Right cardiac atrium (tissue), 5 donors: ENCODE results near the gene OR4C5. TPM values are rescaled to one million over a fixed set of nuclear protein-coding genes. Genes with fewer than 3 reads are reported as not detected.

ENCODE experiments used
- polyA plus RNA-seq: library from polyadenylated mRNA; stranded (reverse); fragments of 200-250 nt; gene quantifications from one replicate; pipeline ENCODE4 v1.2.3, GENCODE V29; 2013
- total RNA-seq, 4 donors: library from RNA; stranded (reverse); fragmentation: NEBNext Ultra II Directional; extraction: Animal tissue kit (Norgen Biotek cat#: 25700); gene quantifications; one replicate each; pipeline ENCODE4 v1.2.1, GENCODE V29; 2021
- donor health status: healthy with polysubstance abuse.
- donor health status: DM: no; HTN: yes; CAD: no.
- donor health status: DM: no; HTN: no; CAD: no.
- donor health status: DM: no; HTN: yes; CAD: no; lungs with severe emphysema.
- donor health status: DM: yes; HTN: yes; CAD: no.

The OR4C5 gene
- total and polyA plus RNA-seq, 5 donors = not detected

Other genes starting within 250 kb of the OR4C5 start
- gene OR4B1, start 149.7 kb downstream of the OR4C5 start, total RNA-seq = not detected
- not detected for gene OR4B1, start 149.7 kb downstream of the OR4C5 start, polyA plus RNA-seq
- not detected for gene OR4X2, start 121.4 kb downstream of the OR4C5 start, total RNA-seq
- not detected for gene OR4X2, start 121.4 kb downstream of the OR4C5 start, polyA plus RNA-seq
- gene OR4X1, start 102.6 kb downstream of the OR4C5 start, total RNA-seq = not detected
- gene OR4X1, start 102.6 kb downstream of the OR4C5 start, polyA plus RNA-seq = not detected
- not detected for gene OR4S1, start 60.2 kb downstream of the OR4C5 start, total RNA-seq
- gene OR4S1, start 60.2 kb downstream of the OR4C5 start, polyA plus RNA-seq = not detected
- gene OR4C3, start 41.5 kb downstream of the OR4C5 start, total RNA-seq = not detected
- gene OR4C3, start 41.5 kb downstream of the OR4C5 start, polyA plus RNA-seq = not detected
- not detected for gene OR4A47, start 122.3 kb upstream of the OR4C5 start, total RNA-seq
- not detected for gene OR4A47, start 122.3 kb upstream of the OR4C5 start, polyA plus RNA-seq